ENCODE data around the gene RAP1GAP2.
A peak's percentile ranks its signal among the peaks of the same experiment; 100 is the strongest.
"Not testable (repeated sequence)": the region's sequence is repeated elsewhere in the genome, so short reads cannot be mapped to it uniquely, and the experiment has no call there.

RAP1GAP2 gene

GRCh38 chr17:3048727-3049471 is 252.7 kb downstream of the RAP1GAP2 start:
- DNase-seq (ENCODE audit: low read depth), result peak; percentile 85

GRCh38 chr17:3049705-3050295 is 253.6 kb downstream of the RAP1GAP2 start:
- no peak for DNase-seq (ENCODE audit: low read depth)

GRCh38 chr17:3054868-3055267 is 258.6 kb downstream of the RAP1GAP2 start:
- not testable (repeated sequence) for DNase-seq (ENCODE audit: low read depth)

- DNase-seq (ENCODE audit: low read depth), result not testable (repeated sequence)
These were observed 266.7 kb downstream of the RAP1GAP2 start for GRCh38 chr17:3062824-3063377.

GRCh38 chr17:3063507-3063906 is 267.3 kb downstream of the RAP1GAP2 start, which contains the start of gene OR1D5:
TSS of gene OR1D5 (minus strand) at chr17:3063607. CDS start at chr17:3063607, 0 bp downstream.
- DNase-seq (ENCODE audit: low read depth), result not testable (repeated sequence)

- DNase-seq (ENCODE audit: low read depth), result not testable (repeated sequence)
These were observed 269.0 kb downstream of the RAP1GAP2 start for GRCh38 chr17:3065192-3065591.

- not testable (repeated sequence) for DNase-seq (ENCODE audit: low read depth)
These were observed 277.6 kb downstream of the RAP1GAP2 start for GRCh38 chr17:3073850-3074249.

All from activated T-helper 1 cell treated with Interleukin-2 at 50 U/mL for 16 hours (primary cell).